ENCODE measurements around the gene MKKS.

MKKS gene

DNA sequence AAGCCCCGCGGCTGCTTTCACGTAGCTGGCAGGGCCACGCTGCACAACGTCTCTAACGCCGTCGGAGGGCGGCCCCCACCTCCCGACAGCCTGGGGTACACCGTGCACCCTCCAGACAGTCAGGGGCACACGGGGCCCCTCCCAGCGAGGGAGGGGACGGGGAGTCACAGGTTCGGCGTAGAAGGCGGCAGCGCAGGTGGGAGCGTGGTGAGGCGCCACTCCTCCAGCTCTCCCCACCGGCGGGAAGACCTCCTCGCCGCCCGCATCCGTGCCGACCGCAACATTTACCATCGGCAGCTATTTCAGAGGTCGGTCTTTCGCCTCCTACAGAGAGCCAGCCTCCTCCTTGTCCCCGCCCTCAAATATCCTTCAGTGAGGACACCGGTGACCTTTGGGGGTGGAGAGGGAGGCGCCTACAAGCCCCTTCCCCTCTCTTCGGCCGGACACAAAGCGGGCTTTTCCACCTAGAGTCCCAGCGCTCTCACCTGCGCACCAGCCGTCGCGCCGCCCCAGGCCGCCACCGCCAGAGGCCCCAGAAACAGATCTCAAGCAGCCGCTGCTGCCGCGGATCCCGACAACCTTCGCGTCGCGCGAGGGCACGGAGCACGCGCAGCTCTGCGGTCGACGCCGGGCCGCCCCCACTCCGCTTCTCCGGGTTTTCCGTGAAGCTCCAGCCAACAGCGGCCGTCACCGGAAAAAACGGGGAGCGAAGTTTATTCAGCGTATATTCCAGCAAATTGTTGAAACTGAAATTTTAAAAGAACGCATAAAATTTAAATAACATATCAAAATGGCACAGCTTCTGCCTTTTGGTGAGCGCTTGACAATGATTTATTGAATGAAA, at the start of gene MKKS:
Gene MKKS, minus strand, starts transcription at position 600 of the 844 bp plus-strand sequence. CDS start 20,708 bp downstream, outside the sequence.
- DNase-seq = peak; percentile 95

DNA sequence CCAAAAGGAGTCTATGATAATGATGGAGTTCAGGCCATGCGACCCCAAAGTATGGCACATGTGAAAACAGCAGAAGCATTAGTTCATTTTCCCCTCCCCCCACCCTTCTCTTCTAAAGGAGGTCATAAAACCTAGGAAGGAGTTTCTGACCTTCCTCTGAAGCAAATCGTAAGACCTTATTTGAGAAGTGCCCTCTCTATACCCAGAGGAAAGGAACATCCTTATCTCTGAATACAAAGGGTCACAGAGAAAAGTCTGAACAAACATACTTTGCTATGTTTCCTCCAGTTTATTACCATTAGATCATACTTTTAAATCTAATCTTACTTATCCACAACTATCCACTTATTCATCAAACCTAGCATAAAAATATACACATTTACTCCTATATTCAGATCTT, 49.7 kb upstream of the MKKS start:
- DNase-seq = no peak

GRCh38 chr20:10481676-10482075, 47.7 kb upstream of the MKKS start:
- DNase-seq = no peak

DNA sequence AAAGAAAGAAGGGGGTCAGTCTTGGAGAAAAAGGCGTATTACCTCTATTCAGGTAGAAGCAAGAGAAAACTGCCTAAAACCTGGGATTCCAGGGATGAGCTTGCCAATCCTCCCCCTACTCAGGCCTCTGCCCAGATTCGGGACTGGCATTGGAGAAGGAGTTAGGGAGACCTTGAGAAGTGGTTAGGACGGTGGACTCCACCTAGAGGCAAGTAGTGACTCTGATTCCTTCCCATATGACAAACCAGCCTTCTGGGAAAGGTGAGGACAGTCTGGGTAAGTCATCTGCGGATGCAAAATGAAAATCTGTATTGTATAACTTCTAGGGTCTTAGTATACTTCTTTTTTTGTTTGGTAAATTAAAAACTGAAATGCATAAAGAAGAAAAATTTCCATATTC, 44.9 kb upstream of the MKKS start:
- DNase-seq = no peak

GRCh38 chr20:10478205-10478604, 44.2 kb upstream of the MKKS start:
- no peak for DNase-seq

DNA sequence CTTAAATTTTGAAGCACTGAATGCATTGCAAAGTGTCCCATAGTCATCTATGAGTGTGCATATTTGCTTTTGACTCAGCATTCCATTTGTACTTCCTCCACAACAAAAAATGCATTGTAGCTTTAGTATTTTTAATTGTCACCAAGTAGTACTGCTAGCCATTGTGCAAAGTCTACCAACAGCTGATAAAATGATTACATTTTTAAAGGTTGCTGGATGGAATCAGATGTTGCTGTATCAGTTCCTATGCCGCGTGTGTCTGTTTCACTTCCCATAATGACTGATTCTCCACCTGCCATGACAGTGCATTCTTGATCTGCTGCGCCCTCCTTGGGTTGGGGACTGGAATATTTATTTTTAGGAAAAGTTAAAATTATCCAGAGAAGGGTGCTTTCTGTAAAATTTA, 42.3 kb upstream of the MKKS start:
- DNase-seq = no peak

DNA sequence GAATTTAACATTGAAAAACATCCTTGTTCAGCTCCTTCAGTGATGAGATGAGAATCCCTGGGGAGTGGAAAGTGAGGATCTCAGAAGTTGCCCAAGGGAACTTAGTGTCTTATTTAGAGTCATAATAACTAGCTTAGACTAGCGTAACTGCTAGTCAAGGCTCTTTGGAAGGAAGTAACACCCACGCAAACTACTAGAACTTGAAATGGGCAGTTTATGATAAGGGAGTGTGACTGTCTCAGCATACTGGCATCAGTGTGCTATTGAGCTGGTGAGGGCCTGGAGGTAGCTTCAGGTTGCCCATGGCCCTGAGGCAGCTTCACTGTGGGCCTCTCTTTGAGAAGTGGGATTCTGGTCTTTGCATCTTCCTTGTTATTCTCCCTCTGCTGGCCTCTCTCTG, 41.2 kb upstream of the MKKS start:
- DNase-seq = no peak

GRCh38 chr20:10474606-10475184, 40.7 kb upstream of the MKKS start:
- no peak for DNase-seq

DNA sequence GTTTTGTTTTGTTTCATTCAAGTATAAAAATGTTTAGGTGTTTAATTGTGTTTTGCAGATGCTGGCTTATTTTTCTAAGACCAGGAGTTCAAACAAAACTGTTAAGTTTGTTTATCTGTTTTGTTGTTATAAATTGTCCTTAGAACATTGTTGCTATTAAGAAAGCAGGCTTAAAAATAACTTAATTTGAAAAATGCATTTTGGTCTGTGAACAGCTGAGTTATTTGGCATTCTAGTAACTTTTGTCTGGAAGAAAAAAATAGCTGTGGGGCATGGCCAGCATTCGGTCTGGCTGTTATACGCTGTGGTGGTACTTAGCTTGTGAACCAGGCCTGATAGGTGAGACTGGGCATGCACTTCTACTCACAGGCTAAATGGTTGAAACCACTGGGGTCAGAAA, 38.8 kb upstream of the MKKS start:
- DNase-seq = no peak

GRCh38 chr20:10470276-10470675, 36.3 kb upstream of the MKKS start:
- DNase-seq = no peak

- DNase-seq = no peak
Measured at GRCh38 chr20:10469599-10469998, 35.6 kb upstream of the MKKS start.

GRCh38 chr20:10469056-10469455, 35.0 kb upstream of the MKKS start:
- no peak for DNase-seq

DNA sequence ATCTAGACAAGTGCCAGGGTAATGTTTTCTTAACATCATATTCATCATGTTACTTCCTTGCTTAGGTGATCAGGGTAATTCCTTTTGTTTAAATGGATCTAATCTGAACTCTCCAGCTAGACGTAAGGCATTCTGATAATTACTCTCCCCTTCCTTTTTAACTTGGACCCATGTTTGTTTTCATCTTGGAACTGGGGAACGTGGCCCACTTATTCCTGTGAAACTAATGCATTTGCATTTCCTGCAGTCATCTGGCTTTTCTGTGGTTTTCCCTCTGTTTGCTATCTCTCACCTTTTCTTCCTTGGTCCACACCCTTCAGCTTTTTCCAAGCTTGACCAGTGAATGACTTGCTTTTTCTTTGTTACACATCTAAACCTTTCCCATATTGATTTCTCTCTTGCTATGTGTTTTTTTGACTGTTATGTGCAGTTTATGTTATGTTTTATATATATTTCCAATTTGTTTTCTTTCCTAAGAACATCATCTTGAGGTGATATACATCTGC, 34.4 kb upstream of the MKKS start:
- no peak for DNase-seq

GRCh38 chr20:10467681-10468339, 33.8 kb upstream of the MKKS start:
- no peak for DNase-seq

DNA sequence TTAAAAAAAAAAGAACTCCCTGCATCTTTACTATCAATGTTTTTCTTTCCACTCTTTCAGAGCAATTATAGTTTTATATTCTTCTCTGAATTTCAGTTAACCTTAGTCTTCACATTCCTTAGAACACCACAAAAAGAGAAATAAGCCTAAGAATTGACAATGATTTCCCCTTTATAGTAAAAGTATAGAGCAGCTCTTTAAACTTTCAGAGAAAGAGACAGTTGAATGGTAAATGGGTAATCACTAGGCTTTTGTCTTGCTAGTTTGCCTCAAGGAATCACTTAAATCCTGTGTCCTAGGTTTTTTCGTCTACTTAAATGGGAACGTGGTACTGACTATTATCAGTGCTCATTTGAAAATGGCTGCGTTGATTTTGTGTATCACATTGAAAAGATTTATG, 32.8 kb upstream of the MKKS start:
- no peak for DNase-seq

GRCh38 chr20:10466325-10466724, 32.3 kb upstream of the MKKS start:
- DNase-seq = no peak

GRCh38 chr20:10465135-10465534, 31.1 kb upstream of the MKKS start:
- DNase-seq = no peak

- no peak for DNase-seq
Measured at GRCh38 chr20:10463622-10464021, 29.6 kb upstream of the MKKS start.

DNA sequence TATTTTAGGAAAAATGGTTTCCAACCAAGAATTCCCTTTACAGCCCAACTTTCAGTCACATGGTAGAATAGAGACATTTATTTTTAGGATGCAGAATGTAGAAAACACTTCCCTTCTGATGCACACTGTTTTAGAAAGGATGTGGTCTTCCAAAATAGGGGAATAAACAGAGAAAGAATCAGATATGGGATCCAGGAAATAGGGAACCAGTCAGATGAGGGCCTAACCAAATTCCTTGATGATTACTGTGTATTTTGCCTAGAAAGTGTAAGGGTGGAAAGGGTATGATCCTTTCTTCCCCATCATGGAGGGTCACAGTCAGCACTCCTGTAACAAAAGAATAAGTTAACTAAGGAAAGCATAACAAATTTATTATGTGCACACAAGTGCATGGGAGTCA, 28.5 kb upstream of the MKKS start:
- no peak for DNase-seq

DNA sequence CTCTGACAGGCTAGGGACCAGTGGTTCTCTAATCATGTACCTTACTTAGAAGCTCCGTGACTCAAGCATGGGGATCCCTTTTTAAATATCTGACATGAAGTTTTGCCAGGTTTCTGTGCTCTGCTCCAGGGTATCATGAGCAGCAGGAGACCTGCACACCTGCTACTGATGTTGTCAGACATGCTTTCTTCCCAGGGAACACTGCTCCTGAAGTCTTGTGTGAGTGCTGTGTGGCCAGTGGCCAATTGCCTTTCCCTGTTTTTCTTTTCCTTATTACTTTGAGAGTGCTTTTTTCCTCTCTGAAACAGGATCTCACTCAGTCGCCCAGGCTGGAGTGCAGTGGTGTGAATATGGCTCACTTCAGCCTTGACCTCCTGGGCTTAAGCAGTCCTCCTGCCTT, 27.5 kb upstream of the MKKS start:
- no peak for DNase-seq

- no peak for DNase-seq
Measured at GRCh38 chr20:10454151-10454750, 20.2 kb upstream of the MKKS start.

GRCh38 chr20:10453241-10453640, 19.2 kb upstream of the MKKS start:
- no peak for DNase-seq

- no peak for DNase-seq
Measured at GRCh38 chr20:10449270-10449669, 15.2 kb upstream of the MKKS start.

All from activated effector memory CD4-positive, alpha-beta T cell treated with anti-CD3 and anti-CD28 coated beads, Interleukin-2, amount 50 U/mL, for 16 hours (primary cell).